DMS153 treated with DMSO at 0.1 percent for 48 hours (cell line): ENCODE measurements around the gene AFF3.
"Not testable (repeated sequence)": the region's sequence is repeated elsewhere in the genome, so short reads cannot be mapped to it uniquely, and the experiment has no call there.

Experiments
- DNase-seq: peaks from one replicate; lab custom pipeline; 2025; ENCODE audit not compliant: unreplicated experiment; lab: John Stamatoyannopoulos, UW

Gene AFF3

GRCh38 chr2:100142393-100142792 lies at the start of gene AFF3:
AFF3 (minus strand) TSS chr2:100142590; CDS start chr2:100104454, 38,136 bp downstream.
- no peak for DNase-seq

GRCh38 chr2:100189387-100189786 lies 47.0 kb upstream of the AFF3 start:
- no peak for DNase-seq

GRCh38 chr2:100188326-100188725 lies 45.9 kb upstream of the AFF3 start:
- no peak for DNase-seq

- no peak for DNase-seq
These were observed 43.7 kb upstream of the AFF3 start for GRCh38 chr2:100186126-100186525.

- no peak for DNase-seq
These were observed 43.1 kb upstream of the AFF3 start for GRCh38 chr2:100185516-100185915.

GRCh38 chr2:100185105-100185504 lies 42.7 kb upstream of the AFF3 start:
- no peak for DNase-seq

- no peak for DNase-seq
These were observed 41.8 kb upstream of the AFF3 start for GRCh38 chr2:100184055-100184737.

- DNase-seq, result no peak
These were observed 40.3 kb upstream of the AFF3 start for GRCh38 chr2:100182494-100183361.

GRCh38 chr2:100180503-100180902 lies 38.1 kb upstream of the AFF3 start:
- no peak for DNase-seq

- no peak for DNase-seq
These were observed 37.4 kb upstream of the AFF3 start for GRCh38 chr2:100179806-100180205.

- DNase-seq, result no peak
These were observed 36.5 kb upstream of the AFF3 start for GRCh38 chr2:100178864-100179263.

GRCh38 chr2:100178085-100178788 lies 35.8 kb upstream of the AFF3 start:
- no peak for DNase-seq

- DNase-seq, result no peak
These were observed 34.5 kb upstream of the AFF3 start for GRCh38 chr2:100176925-100177324.

GRCh38 chr2:100174026-100174431 lies 31.6 kb upstream of the AFF3 start:
- DNase-seq, result no peak

- no peak for DNase-seq
These were observed 24.3 kb upstream of the AFF3 start for GRCh38 chr2:100166701-100167100.

- DNase-seq, result no peak
These were observed 21.2 kb upstream of the AFF3 start for GRCh38 chr2:100163605-100164004.

GRCh38 chr2:100161945-100162620 lies 19.7 kb upstream of the AFF3 start:
- no peak for DNase-seq

GRCh38 chr2:100160396-100160795 lies 18.0 kb upstream of the AFF3 start:
- DNase-seq, result no peak

GRCh38 chr2:100151832-100152231 lies 9.4 kb upstream of the AFF3 start:
- not testable (repeated sequence) for DNase-seq

- DNase-seq, result no peak
These were observed 8.9 kb upstream of the AFF3 start for GRCh38 chr2:100151310-100151709.

GRCh38 chr2:100148883-100149282 lies 6.5 kb upstream of the AFF3 start:
- DNase-seq, result no peak
